ENCODE data around the gene SH3RF3.

- no peak for TF ChIP-seq CTCF (IDR thresholded peaks at IDR 0.05 in 2 of 3, conservative IDR thresholded peaks at IDR 0.05 in 1 of 3; ENCODE audit: control insufficient read depth in 2 of 3, extremely low read depth in 1 of 3, insufficient read depth in 1 of 3, low read depth in 3 of 3, low read length in 3 of 3)
- no peak for TF ChIP-seq CHD2 (IDR thresholded peaks at IDR 0.05; ENCODE audit: borderline replicate concordance, low read depth, low read length)
- TF ChIP-seq POLR2A (IDR thresholded peaks at IDR 0.05; ENCODE audit: low read depth, low read length): no peak
- no peak for TF ChIP-seq EZH2 (IDR thresholded peaks at IDR 0.05; ENCODE audit: borderline replicate concordance, control insufficient read depth, low read depth, low read length)
These were observed 254.7 kb downstream of the SH3RF3 start for GRCh38 chr2:109383505-109384307.

Data from GM12878 (cell line).